Endodermal cell (in vitro differentiated cells): ENCODE data around the gene NTN4. TPM values are rescaled to one million over a fixed set of nuclear protein-coding genes. Genes with fewer than 3 reads are reported as not detected.

Experiments used
- DNase-seq: peaks from one replicate; pipeline ENCODE4 v3.0.0-alpha.2; 2017
- H3K27ac ChIP-seq: 2 replicates; pipeline ENCODE4 v1.5.1; 2013; ENCODE audit warnings: mild to moderate bottlenecking, low read depth, low read length, moderate library complexity
- H3K27me3 ChIP-seq: 2 replicates; pipeline ENCODE4 v1.6.1; 2013; ENCODE audit warnings: mild to moderate bottlenecking, low read length, moderate library complexity; ENCODE audit not compliant: insufficient read depth, control insufficient read depth, poor library complexity, severe bottlenecking
- H3K36me3 ChIP-seq: 2 replicates; pipeline ENCODE4 v1.7.0; 2013; ENCODE audit warnings: mild to moderate bottlenecking, low read length, moderate library complexity; ENCODE audit not compliant: control insufficient read depth, insufficient read depth
- H3K4me1 ChIP-seq: one replicate; pipeline ENCODE4 v1.7.0; 2013; ENCODE audit warnings: low read length; ENCODE audit not compliant: control insufficient read depth, insufficient read depth
- H3K4me3 ChIP-seq: 2 replicates; pipeline ENCODE4 v1.5.1; 2013; ENCODE audit warnings: mild to moderate bottlenecking, low read length, moderate library complexity
- H3K9ac ChIP-seq: 2 replicates; pipeline ENCODE4 v1.6.1; 2013; ENCODE audit warnings: mild to moderate bottlenecking, low read length, moderate library complexity; ENCODE audit not compliant: poor library complexity, severe bottlenecking; ENCODE audit errors: extremely low read depth
- H3K9me3 ChIP-seq: 2 replicates; pipeline ENCODE4 v1.6.1; 2013; ENCODE audit warnings: mild to moderate bottlenecking, low read length, moderate library complexity; ENCODE audit not compliant: control insufficient read depth
- H3K27ac Mint-ChIP-seq: 2 replicates; pipeline ENCODE4 v1.8.0; 2020; ENCODE audit warnings: mixed read lengths
- H3K27me3 Mint-ChIP-seq: 2 replicates; pipeline ENCODE4 v1.8.0; 2021; ENCODE audit warnings: mild to moderate bottlenecking, mixed read lengths; ENCODE audit not compliant: insufficient read depth
- H3K36me3 Mint-ChIP-seq: 2 replicates; pipeline ENCODE4 v1.8.0; 2020; ENCODE audit warnings: low read depth, mixed read lengths
- H3K4me1 Mint-ChIP-seq: 2 replicates; pipeline ENCODE4 v1.8.0; 2020; ENCODE audit warnings: mixed read lengths
- H3K4me3 Mint-ChIP-seq: 2 replicates; pipeline ENCODE4 v1.8.0; 2020; ENCODE audit warnings: mild to moderate bottlenecking, moderate library complexity, mixed read lengths
- H3K9me3 Mint-ChIP-seq: 2 replicates; pipeline ENCODE4 v1.8.0; 2020; ENCODE audit warnings: mild to moderate bottlenecking, mixed read lengths
- WGBS, 2 experiments: methylation state at CpG; one replicate each; pipeline versions ENCODE4 v1.1.5 to v1.1.7; 2013; ENCODE audit warnings: missing lambda C conversion rate in 2 of 2, mixed read lengths in 1 of 2; ENCODE audit not compliant: insufficient coverage in 1 of 2, insufficient read length in 1 of 2; 5-methylcytosine and 5-hydroxymethylcytosine counted together
- total RNA-seq, 2 donors: library from RNA; stranded (reverse); fragmentation: NEBNext Ultra II Directional in 1 of 2; extraction: Animal tissue kit (Norgen Biotek cat#: 25700) in 1 of 2; gene quantifications; 2 replicates in 1 of 2; 3 replicates in 1 of 2; pipeline ENCODE4 v1.2.1, GENCODE V29; 2021
- TF ChIP-seq, protein P1 (sequence below): fragments of 200-600 bp; sonication (generic); conservative IDR thresholded peaks from 2 replicates; pipeline ENCODE4 v1.5.0; 2021; ENCODE audit warnings: antibody characterized with exemption, mild to moderate bottlenecking

Gene NTN4
- total RNA-seq, 2 donors from 2014 or later: 57.4 to 58.2 TPM

GRCh38 chr12:95641299-95641952 is 149.1 kb downstream of the NTN4 start:
- 74 to 100% methylated on average over 2 to 3 of the region's 3 CpGs for WGBS, 2 experiments
- no peaks in the 10 kb centered on the region for H3K27me3 Mint-ChIP-seq
- no peaks in the 10 kb centered on the region for H3K36me3 Mint-ChIP-seq
- TF ChIP-seq, protein P1, sequence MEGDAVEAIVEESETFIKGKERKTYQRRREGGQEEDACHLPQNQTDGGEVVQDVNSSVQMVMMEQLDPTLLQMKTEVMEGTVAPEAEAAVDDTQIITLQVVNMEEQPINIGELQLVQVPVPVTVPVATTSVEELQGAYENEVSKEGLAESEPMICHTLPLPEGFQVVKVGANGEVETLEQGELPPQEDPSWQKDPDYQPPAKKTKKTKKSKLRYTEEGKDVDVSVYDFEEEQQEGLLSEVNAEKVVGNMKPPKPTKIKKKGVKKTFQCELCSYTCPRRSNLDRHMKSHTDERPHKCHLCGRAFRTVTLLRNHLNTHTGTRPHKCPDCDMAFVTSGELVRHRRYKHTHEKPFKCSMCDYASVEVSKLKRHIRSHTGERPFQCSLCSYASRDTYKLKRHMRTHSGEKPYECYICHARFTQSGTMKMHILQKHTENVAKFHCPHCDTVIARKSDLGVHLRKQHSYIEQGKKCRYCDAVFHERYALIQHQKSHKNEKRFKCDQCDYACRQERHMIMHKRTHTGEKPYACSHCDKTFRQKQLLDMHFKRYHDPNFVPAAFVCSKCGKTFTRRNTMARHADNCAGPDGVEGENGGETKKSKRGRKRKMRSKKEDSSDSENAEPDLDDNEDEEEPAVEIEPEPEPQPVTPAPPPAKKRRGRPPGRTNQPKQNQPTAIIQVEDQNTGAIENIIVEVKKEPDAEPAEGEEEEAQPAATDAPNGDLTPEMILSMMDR: no peak
- Histone ChIP-seq H3K27ac (no peak overlapping the region), H3K36me3 (no peaks in the 10 kb centered on the region), H3K9me3 (peaks cover 6% of the 10 kb centered on the region), H3K27me3 (no peaks in the 10 kb centered on the region), H3K4me3 (no peak overlapping the region), H3K4me1 (peaks cover 5% of the 10 kb centered on the region), H3K9ac (no peak overlapping the region)
- no peak overlapping the region for H3K4me3 Mint-ChIP-seq
- no peak overlapping the region for H3K27ac Mint-ChIP-seq
- peaks cover 9% of the 10 kb centered on the region for H3K9me3 Mint-ChIP-seq
- peaks cover 7% of the 10 kb centered on the region for H3K4me1 Mint-ChIP-seq
- DNase-seq: no peak

GRCh38 chr12:95640516-95640915 is 150.0 kb downstream of the NTN4 start:
- no peak for DNase-seq
- H3K4me3 ChIP-seq: no peak overlapping the region
- Mint-ChIP-seq H3K36me3 (no peaks in the 10 kb centered on the region), H3K4me1 (peaks cover 7% of the 10 kb centered on the region), H3K9me3 (peaks cover 9% of the 10 kb centered on the region), H3K4me3 (no peak overlapping the region), H3K27ac (no peak overlapping the region), H3K27me3 (no peaks in the 10 kb centered on the region)
- peaks cover 6% of the 10 kb centered on the region for H3K9me3 ChIP-seq
- 90 to 97% methylated on average over 3 of the region's 3 CpGs for WGBS, 2 experiments
- no peak overlapping the region for H3K9ac ChIP-seq
- H3K36me3 ChIP-seq: no peaks in the 10 kb centered on the region
- TF ChIP-seq, protein P1: no peak
- H3K4me1 ChIP-seq: peaks cover 5% of the 10 kb centered on the region
- H3K27ac ChIP-seq: no peak overlapping the region
- no peaks in the 10 kb centered on the region for H3K27me3 ChIP-seq

DNA sequence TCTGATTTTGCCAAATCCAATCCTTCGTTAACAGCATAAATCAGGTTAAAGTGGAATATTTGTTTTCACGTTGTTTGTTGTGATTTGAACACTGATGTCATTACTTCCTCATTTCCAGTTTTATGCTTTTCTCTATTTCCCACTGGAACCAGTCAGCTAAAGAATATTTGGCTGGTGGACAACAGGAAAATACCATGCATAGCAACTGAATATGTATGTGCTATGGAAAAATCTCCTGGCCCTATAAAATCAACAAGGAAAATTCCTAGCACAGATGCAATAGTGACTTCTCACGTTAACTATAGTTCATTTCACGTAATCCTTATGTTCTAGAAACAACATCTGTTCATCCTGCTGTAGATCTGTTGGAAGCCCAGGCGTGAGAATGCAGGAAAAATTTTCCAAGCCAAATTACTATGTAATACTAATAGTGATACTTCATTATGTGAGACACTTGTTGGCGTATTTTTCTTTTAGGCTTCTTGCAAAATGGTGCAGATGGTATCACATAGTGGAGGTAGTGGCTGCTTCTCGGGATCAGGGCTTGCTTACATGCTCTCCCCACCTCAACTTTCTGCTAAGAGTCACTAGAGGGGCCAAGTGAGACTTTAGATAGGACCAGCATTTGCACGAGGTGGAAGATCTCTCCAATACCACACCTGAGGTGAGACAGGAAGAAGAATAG is 153.0 kb downstream of the NTN4 start:
- no peaks in the 10 kb centered on the region for H3K9me3 ChIP-seq
- H3K9ac ChIP-seq: no peak overlapping the region
- Mint-ChIP-seq H3K36me3 (no peaks in the 10 kb centered on the region), H3K27ac (no peak overlapping the region), H3K27me3 (no peaks in the 10 kb centered on the region), H3K9me3 (peaks cover 5% of the 10 kb centered on the region), H3K4me3 (no peak overlapping the region), H3K4me1 (peaks cover 18% of the 10 kb centered on the region)
- WGBS, 2 experiments: 74 to 93% methylated on average over 4 to 8 of the region's 8 CpGs
- no peaks in the 10 kb centered on the region for H3K36me3 ChIP-seq
- DNase-seq: no peak
- H3K4me1 ChIP-seq: peaks cover 8% of the 10 kb centered on the region
- H3K27me3 ChIP-seq: no peaks in the 10 kb centered on the region
- H3K27ac ChIP-seq: no peak overlapping the region
- no peak overlapping the region for H3K4me3 ChIP-seq
- TF ChIP-seq, protein P1: no peak
